Brain microvascular endothelial cell (primary cell): Measurements from ENCODE around the gene MACROD2.

Experiments
- DNase-seq: peaks from one replicate; pipeline ENCODE4 v3.0.0-alpha.2; 2020
- H3K27ac ChIP-seq: fragments of 250-450 bp; sonication (Bioruptor Pico); 2 replicates; pipeline ENCODE4 v1.5.1; 2020; ENCODE audit warnings: mild to moderate bottlenecking, moderate library complexity
- H3K27me3 ChIP-seq: fragments of 250-450 bp; sonication (Bioruptor Pico); replicated peaks from 2 replicates; pipeline ENCODE4 v1.5.1; 2020; ENCODE audit warnings: mild to moderate bottlenecking
- H3K36me3 ChIP-seq: fragments of 250-450 bp; sonication (Bioruptor Pico); replicated peaks from 2 replicates; pipeline ENCODE4 v1.5.1; 2020; ENCODE audit warnings: mild to moderate bottlenecking
- H3K4me3 ChIP-seq: 2 replicates; pipeline ENCODE4 v1.5.1; 2011; ENCODE audit warnings: low read depth, mild to moderate bottlenecking, control low read depth, low read length, moderate library complexity
- CTCF ChIP-seq: IDR thresholded peaks from 2 replicates; pipeline ENCODE4 v1.5.1; 2011; ENCODE audit warnings: low read depth, mild to moderate bottlenecking, moderate library complexity, low read length, control low read depth, inconsistent platforms; ENCODE audit errors: missing control alignments
- in situ Hi-C: cut with HindIII; loops from 2 replicates; pipeline ENCODE4 v1.10.0; 2017; ENCODE audit warnings: low sequenced_read_pairs, low pct_ligation_motif_present

The MACROD2 gene

DNA sequence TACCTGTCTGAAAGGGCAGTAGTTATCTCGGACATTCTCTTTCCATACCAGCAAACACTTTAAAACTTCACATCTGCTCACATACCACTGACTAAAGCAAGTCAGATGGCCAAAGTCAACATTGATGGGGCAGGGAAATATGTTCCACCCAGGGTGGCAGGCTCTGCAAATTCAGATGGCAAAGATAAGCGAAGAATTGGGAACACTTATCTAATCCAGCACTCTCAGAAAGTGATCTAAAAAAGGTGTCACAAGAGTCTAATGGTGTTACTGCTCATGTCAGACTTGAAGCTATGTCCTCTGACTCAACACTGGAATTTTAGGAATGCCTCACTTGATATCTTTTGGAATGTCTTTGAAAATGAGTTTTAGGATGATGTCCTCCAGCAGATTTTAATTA is 1491.7 kb downstream of the MACROD2 start:
- no peak overlapping the region for H3K4me3 ChIP-seq
- no peak for TF ChIP-seq CTCF
- H3K36me3 ChIP-seq, result no peaks in the 10 kb centered on the region
- H3K27ac ChIP-seq, result no peak overlapping the region
- in situ Hi-C loops, result no loop called here
- no peaks in the 10 kb centered on the region for H3K27me3 ChIP-seq
- DNase-seq, result peak; percentile 29

DNA sequence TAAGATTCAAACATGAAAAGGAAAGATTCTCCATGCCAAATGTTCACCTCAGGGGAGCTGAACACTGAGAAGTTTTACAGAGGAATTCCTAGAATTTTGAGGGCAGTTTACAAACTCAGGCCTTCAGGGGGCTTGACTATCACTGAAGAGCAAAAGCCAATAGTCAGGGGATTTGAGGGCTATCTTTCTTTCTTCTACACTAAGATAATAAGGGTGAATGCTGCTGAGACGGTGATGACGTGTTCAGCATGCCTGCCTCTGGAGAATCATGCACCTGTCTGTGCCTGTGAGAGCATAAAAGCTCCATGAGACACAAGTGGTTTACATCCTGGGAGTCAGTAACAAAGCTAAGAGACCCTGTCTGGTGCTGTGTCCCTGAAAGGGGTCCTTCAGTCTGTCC is 1492.4 kb downstream of the MACROD2 start:
- Histone ChIP-seq H3K27ac (no peak overlapping the region), H3K36me3 (no peaks in the 10 kb centered on the region), H3K27me3 (no peaks in the 10 kb centered on the region), H3K4me3 (no peak overlapping the region)
- no peak for TF ChIP-seq CTCF
- in situ Hi-C loops, result no loop called here
- DNase-seq, result no peak

- no peak for DNase-seq
- no peak overlapping the region for H3K27ac ChIP-seq
- in situ Hi-C loops, result no loop called here
- H3K4me3 ChIP-seq, result no peak overlapping the region
- no peaks in the 10 kb centered on the region for H3K36me3 ChIP-seq
- H3K27me3 ChIP-seq, result no peaks in the 10 kb centered on the region
- TF ChIP-seq CTCF, result peak; percentile 61
These were observed 1496.3 kb downstream of the MACROD2 start for GRCh38 chr20:15491575-15491974.

DNA sequence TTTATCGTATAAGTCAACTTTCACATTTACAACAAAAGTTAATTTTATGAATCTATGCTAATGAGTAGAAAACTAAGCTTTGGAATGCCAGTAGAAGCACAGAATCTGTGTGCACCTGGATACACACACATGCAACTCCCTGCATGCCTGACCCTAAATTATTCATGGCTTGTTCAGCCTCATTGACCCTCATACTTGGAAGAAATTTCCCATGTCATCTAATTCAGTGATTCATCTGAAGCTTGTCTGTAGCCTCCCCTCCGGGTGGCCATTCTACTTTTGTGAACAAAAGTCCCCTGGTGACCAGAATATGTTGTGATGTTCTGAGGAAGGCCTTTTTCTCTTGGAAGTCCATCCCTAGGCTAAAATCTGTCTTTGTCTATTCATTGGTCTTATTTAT is 1499.5 kb downstream of the MACROD2 start:
- Histone ChIP-seq H3K4me3 (no peak overlapping the region), H3K36me3 (no peaks in the 10 kb centered on the region), H3K27ac (no peak overlapping the region), H3K27me3 (no peaks in the 10 kb centered on the region)
- DNase-seq, result no peak
- no peak for TF ChIP-seq CTCF
- in situ Hi-C loops, result no loop called here

DNA sequence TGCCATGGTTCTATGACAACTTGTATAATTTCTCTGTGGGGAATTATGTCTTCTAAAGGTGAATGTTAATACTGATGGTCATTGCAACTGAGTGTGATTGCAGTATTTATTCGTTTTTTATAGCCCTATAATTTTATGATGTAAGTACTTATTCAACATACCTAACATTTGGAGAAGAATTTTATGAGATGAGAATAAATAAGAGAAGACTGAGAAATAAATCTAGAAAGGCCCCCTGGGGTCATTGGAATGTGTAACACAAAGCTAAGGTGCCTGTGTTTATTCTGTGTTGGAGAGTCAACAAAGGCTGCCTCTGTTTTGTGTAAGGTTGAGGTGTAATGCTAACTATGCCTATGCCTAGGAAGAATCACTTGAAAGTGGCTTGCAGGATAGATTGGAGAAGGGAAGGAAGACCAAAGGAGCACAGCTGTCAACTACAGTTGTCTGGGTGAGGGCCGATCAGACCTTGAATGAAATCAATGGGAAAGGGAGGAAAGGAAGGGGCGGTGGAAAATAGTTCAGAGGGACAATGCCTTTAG is 1501.3 kb downstream of the MACROD2 start:
- Histone ChIP-seq H3K36me3 (no peaks in the 10 kb centered on the region), H3K4me3 (no peak overlapping the region), H3K27me3 (no peaks in the 10 kb centered on the region), H3K27ac (no peak overlapping the region)
- in situ Hi-C loops, result no loop called here
- DNase-seq, result no peak
- TF ChIP-seq CTCF, result no peak

GRCh38 chr20:15498926-15499325 is 1503.6 kb downstream of the MACROD2 start:
- Histone ChIP-seq H3K4me3 (no peak overlapping the region), H3K27ac (no peak overlapping the region), H3K27me3 (no peaks in the 10 kb centered on the region), H3K36me3 (no peaks in the 10 kb centered on the region)
- DNase-seq, result no peak
- in situ Hi-C loops, result no loop called here
- TF ChIP-seq CTCF, result no peak
